Right cardiac atrium (tissue), 5 donors: ENCODE measurements around the gene KCNQ1. TPM values are rescaled to one million over a fixed set of nuclear protein-coding genes. Genes with fewer than 3 reads are reported as not detected.

Experiments
- ATAC-seq, 2 donors: fragments of 200-7000 bp; cut with Tn5 transposase; one replicate each; pipeline versions ENCODE4 v1.8.0 to v1.9.1; 2020; ENCODE audit warnings: moderate library complexity in 2 of 2, mild to moderate bottlenecking in 1 of 2
- DNase-seq, 3 donors: peaks; one replicate each; pipeline ENCODE4 v3.0.0-alpha.2; 2020
- H3K27ac ChIP-seq: one replicate; pipeline ENCODE4 v1.5.1; 2013; ENCODE audit warnings: mild to moderate bottlenecking, low read length, control low read depth, moderate library complexity
- H3K27me3 ChIP-seq: one replicate; pipeline ENCODE4 v1.6.1; 2013; ENCODE audit not compliant: control insufficient read depth, insufficient read depth
- H3K4me1 ChIP-seq: one replicate; pipeline ENCODE4 v1.6.1; 2013; ENCODE audit warnings: low read length; ENCODE audit not compliant: control insufficient read depth, insufficient read depth
- H3K4me3 ChIP-seq: one replicate; pipeline ENCODE4 v1.5.1; 2013; ENCODE audit warnings: low read length, control low read depth
- H3K9me3 ChIP-seq: one replicate; pipeline ENCODE4 v1.6.1; 2013; ENCODE audit warnings: low read length; ENCODE audit not compliant: control insufficient read depth
- WGBS: extraction: QIAGEN DNeasy Blood & Tissue Kit; methylation state at CpG from one replicate; pipeline ENCODE4 v1.1.7; 2013; 5-methylcytosine and 5-hydroxymethylcytosine counted together
- intact Hi-C, 4 donors: fragments of 100-400 bp; cut with DNase I; formaldehyde crosslinking; loops; one replicate each; pipeline versions ENCODE4 v1.11.0 to v1.14.0; 2022 to 2023
- polyA plus RNA-seq: library from polyadenylated mRNA; stranded (reverse); fragments of 200-250 nt; gene quantifications from one replicate; pipeline ENCODE4 v1.2.3, GENCODE V29; 2013
- total RNA-seq, 4 donors: library from RNA; stranded (reverse); fragmentation: NEBNext Ultra II Directional; extraction: Animal tissue kit (Norgen Biotek cat#: 25700); gene quantifications; one replicate each; pipeline ENCODE4 v1.2.1, GENCODE V29; 2021
- donor health status: healthy with polysubstance abuse.
- donor health status: DM: no; HTN: yes; CAD: no.
- donor health status: DM: no; HTN: no; CAD: no.
- donor health status: DM: no; HTN: yes; CAD: no; lungs with severe emphysema.
- donor health status: DM: yes; HTN: yes; CAD: no.

The KCNQ1 gene
- total and polyA plus RNA-seq, 5 donors: 36.4 to 46.8 (median 37.7) TPM

- intact Hi-C loops: loop anchor here in 1 of 4 donors (10.0 kb wide), 1 partner anchor 327 kb away; no protein-coding TSS in a partner anchor
- Histone ChIP-seq H3K9me3 (no peaks in the 10 kb centered on the region), H3K4me3 (no peak overlapping the region), H3K4me1 (no peaks in the 10 kb centered on the region), H3K27ac (no peak overlapping the region), H3K27me3 (no peaks in the 10 kb centered on the region)
- peak; percentile 6 to 41 (median 16) for DNase-seq
- ATAC-seq: no peak
- 77% methylated on average over 35 of the region's 35 CpGs for WGBS
These were observed 77.2 kb downstream of the KCNQ1 start for GRCh38 chr11:2521733-2522630.

DNA sequence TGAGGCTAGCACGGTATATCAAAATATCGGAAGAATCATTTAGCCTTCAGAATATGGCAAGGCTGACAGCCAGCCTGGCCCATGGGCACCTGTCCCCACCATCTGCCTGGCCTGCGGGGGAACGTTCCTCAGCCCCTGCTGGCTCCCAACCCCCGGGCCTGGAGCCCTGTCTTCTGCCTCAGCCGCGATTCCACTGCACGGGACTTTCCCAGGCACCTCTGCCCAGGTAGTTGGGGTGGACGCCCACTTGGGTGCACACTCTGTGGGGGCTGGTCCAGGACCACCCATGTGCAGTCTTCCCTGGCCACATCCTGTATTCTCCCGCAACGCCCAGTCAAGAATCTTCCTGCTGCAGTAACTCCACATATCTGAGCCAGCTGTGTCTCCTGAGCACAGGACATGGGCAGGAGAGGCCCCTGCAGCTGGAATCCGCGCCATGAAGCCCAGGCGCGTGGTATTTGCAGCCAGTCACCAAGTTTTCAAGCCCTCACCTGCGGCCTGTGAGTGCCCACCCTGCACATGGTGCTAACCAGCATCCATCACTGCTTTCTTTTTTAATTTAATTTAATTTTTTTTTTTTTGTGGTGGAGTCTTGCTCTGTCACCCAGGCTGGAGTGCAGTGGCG is 77.9 kb downstream of the KCNQ1 start:
- 83% methylated on average over 17 of the region's 17 CpGs for WGBS
- peak in 2 of 3 donors; percentile 17 to 28 for DNase-seq

DNA sequence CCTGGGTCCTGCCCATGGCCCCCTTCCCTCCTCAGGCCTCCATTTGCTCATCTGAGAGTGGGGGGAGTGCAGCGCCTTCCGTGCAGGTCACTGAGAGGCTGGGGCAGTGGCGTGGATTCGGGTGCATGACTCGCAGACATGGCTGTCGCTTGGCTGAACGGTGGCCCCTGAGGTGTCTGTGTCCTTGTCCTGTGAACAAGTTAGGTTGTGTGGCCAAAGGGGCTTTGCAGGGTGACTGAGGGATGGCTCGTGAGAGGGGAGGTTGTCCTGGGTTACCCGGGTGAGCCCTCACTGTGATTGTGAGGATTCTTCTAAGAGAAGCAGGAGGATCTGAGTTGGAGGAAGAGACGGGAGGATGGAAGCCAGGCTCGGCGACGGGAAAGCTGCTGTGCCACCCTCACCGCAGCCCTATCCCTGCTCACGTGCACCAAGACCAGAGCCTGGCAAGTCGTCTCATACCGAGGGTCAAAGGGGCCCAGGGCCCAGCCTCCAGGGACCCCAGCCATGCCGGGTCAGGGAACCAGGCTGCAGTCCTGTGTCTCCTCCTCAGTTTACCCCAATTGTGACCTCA is 79.1 kb downstream of the KCNQ1 start:
- peak in 2 of 3 donors; percentile 20 to 52 for DNase-seq
- 83% methylated on average over 18 of the region's 18 CpGs for WGBS
- Histone ChIP-seq H3K27me3 (no peaks in the 10 kb centered on the region), H3K4me3 (no peak overlapping the region), H3K4me1 (no peaks in the 10 kb centered on the region), H3K9me3 (no peaks in the 10 kb centered on the region), H3K27ac (no peak overlapping the region)
- no peak for ATAC-seq
- intact Hi-C loops: loop anchor here in 1 of 4 donors (10.0 kb wide), 1 partner anchor 329 kb away; no protein-coding TSS in a partner anchor

More for the DNA sequence above, 77.9 kb downstream of the KCNQ1 start:
- H3K4me3 ChIP-seq: no peak overlapping the region
- no peaks in the 10 kb centered on the region for H3K27me3 ChIP-seq
- ATAC-seq: no peak
- no peaks in the 10 kb centered on the region for H3K4me1 ChIP-seq
- intact Hi-C loops: loop anchor here in 1 of 4 donors (10.0 kb wide), 1 partner anchor 328 kb away; no protein-coding TSS in a partner anchor
- no peak overlapping the region for H3K27ac ChIP-seq
- no peaks in the 10 kb centered on the region for H3K9me3 ChIP-seq

DNA sequence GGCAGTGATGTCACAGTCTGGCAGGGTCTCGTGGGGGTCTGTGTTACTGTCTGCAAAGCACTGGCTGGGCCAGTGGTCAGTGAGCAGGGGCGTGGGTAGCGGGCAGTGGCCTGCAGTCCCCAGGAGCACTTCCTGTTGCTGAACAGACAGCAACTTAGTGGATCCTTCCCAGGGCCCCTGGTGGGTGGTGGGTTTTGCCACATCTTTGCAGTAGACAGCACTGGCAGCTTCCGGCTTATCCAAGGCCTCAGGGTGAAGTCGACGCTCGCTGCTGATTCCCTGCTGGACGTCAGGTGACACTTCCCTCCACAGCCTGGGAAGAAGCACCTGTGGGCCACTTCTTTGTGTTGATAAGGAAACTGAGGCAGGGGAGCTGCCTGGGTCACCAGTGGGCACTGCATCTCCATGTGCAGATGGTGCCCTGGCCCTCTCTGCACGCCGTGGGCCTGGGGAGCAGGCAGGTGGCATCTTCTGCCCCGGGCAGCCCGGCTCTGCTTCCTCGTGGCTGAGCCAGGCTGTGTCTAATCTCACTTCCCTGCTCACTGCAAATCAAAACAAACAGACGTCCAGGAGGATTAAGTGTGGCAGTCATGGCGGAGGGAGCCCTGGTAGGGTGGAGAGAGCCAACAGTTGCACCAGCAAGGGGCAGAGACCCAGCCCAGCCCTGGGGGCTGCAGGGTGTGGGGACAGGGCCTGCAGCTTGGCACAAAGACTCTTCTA is 79.8 kb downstream of the KCNQ1 start:
- WGBS: 63% methylated on average over 15 of the region's 15 CpGs
- Histone ChIP-seq H3K4me1 (no peaks in the 10 kb centered on the region), H3K4me3 (no peak overlapping the region), H3K27me3 (no peaks in the 10 kb centered on the region), H3K9me3 (no peaks in the 10 kb centered on the region), H3K27ac (no peak overlapping the region)
- peak; percentile 6 to 40 (median 36) for DNase-seq
- intact Hi-C loops: loop anchor here in 1 of 4 donors (10.0 kb wide), 1 partner anchor 330 kb away; no protein-coding TSS in a partner anchor
- no peak for ATAC-seq

DNA sequence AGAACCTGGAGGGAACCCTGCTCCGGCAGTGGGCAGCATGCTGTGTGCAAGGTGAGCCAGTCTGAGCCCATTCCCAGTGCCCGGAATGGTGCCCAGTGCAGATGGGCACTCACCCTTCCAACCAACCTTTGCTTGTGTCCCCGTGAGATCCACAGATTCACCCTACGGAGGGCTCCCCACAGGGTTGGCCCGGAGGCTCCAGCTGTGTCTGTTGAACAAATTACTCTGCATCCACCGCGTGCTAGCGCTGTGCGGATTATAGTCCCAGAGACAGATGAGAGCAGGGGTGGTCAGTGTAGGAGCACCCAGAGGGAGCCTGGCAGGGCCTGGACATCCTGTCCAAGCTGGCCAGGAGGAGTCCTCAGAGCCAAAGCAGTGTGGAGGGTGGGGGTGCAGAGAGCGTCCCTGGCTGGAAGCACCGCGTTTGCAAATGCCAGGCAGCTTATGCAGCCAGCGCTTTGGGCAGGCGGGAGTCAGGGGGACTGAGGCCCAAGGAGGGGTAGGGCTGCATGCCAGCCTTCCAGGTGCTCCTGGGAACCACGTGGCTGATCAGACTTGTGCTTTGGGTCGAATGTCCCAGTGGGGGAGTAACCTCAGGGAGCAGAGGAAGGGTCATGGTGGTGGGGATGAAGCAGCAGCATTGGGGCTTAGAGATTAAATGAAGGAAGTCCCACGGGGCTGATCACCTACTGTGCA is 80.5 kb downstream of the KCNQ1 start:
- Histone ChIP-seq H3K27me3 (no peaks in the 10 kb centered on the region), H3K4me3 (no peak overlapping the region), H3K27ac (no peak overlapping the region), H3K4me1 (no peaks in the 10 kb centered on the region), H3K9me3 (no peaks in the 10 kb centered on the region)
- ATAC-seq (no peak), DNase-seq (peak in 2 of 3 donors; percentile 49 to 59)
- intact Hi-C loops: loop anchor here in 1 of 4 donors (10.0 kb wide), 1 partner anchor 331 kb away; no protein-coding TSS in a partner anchor
- WGBS: 71% methylated on average over 17 of the region's 17 CpGs

- Histone ChIP-seq H3K4me3 (no peak overlapping the region), H3K27ac (no peak overlapping the region), H3K9me3 (no peaks in the 10 kb centered on the region), H3K4me1 (no peaks in the 10 kb centered on the region), H3K27me3 (no peaks in the 10 kb centered on the region)
- DNase-seq: peak; percentile 6 to 63 (median 38)
- ATAC-seq: no peak
- WGBS: 80% methylated on average over 15 of the region's 15 CpGs
- intact Hi-C loops: loop anchor here in 1 of 4 donors (10.0 kb wide), 1 partner anchor 331 kb away; no protein-coding TSS in a partner anchor
These were observed 81.4 kb downstream of the KCNQ1 start for GRCh38 chr11:2525941-2526807.

GRCh38 chr11:2526808-2527381 is 82.1 kb downstream of the KCNQ1 start:
- no peaks in the 10 kb centered on the region for H3K27me3 ChIP-seq
- intact Hi-C loops: loop anchor here in 1 of 4 donors (10.0 kb wide), 1 partner anchor 332 kb away; no protein-coding TSS in a partner anchor
- H3K27ac ChIP-seq: no peak overlapping the region
- WGBS: 42% methylated on average over 25 of the region's 25 CpGs
- H3K4me1 ChIP-seq: no peaks in the 10 kb centered on the region
- peak; percentile 51 to 83 (median 82) for DNase-seq
- peak in 1 of 2 donors; percentile 25 for ATAC-seq
- H3K9me3 ChIP-seq: no peaks in the 10 kb centered on the region
- H3K4me3 ChIP-seq: no peak overlapping the region

GRCh38 chr11:2527621-2528291 is 82.9 kb downstream of the KCNQ1 start:
- H3K27me3 ChIP-seq: no peaks in the 10 kb centered on the region
- DNase-seq (peak; percentile 24 to 53 (median 42)), ATAC-seq (no peak)
- no peak overlapping the region for H3K4me3 ChIP-seq
- H3K9me3 ChIP-seq: no peaks in the 10 kb centered on the region
- no peak overlapping the region for H3K27ac ChIP-seq
- intact Hi-C loops: loop anchor here in 2 of 4 donors (2.0 to 10.0 kb wide), 2 partner anchors 99 to 333 kb away; no protein-coding TSS in a partner anchor
- H3K4me1 ChIP-seq: no peaks in the 10 kb centered on the region
- 93% methylated on average over 22 of the region's 22 CpGs for WGBS
